NCI-H1436 treated with DMSO at 0.1 percent for 48 hours (cell line): Measurements from ENCODE around the gene PCLAF.
"Not testable (repeated sequence)": the region's sequence is repeated elsewhere in the genome, so short reads cannot be mapped to it uniquely, and the experiment has no call there.

ENCODE experiments used
- DNase-seq: peaks from one replicate; lab custom pipeline; 2025; lab: John Stamatoyannopoulos, UW

The PCLAF gene

GRCh38 chr15:64381000-64381751 is at the start of gene PCLAF:
Gene PCLAF (minus strand): TSS chr15:64381441. CDS start chr15:64381371, 70 bp downstream.
- DNase-seq, result peak; percentile 79

- DNase-seq, result no peak
Measured at GRCh38 chr15:64430000-64430735, 48.9 kb upstream of the PCLAF start.

GRCh38 chr15:64429448-64429847 is 48.2 kb upstream of the PCLAF start:
- DNase-seq, result no peak

DNA sequence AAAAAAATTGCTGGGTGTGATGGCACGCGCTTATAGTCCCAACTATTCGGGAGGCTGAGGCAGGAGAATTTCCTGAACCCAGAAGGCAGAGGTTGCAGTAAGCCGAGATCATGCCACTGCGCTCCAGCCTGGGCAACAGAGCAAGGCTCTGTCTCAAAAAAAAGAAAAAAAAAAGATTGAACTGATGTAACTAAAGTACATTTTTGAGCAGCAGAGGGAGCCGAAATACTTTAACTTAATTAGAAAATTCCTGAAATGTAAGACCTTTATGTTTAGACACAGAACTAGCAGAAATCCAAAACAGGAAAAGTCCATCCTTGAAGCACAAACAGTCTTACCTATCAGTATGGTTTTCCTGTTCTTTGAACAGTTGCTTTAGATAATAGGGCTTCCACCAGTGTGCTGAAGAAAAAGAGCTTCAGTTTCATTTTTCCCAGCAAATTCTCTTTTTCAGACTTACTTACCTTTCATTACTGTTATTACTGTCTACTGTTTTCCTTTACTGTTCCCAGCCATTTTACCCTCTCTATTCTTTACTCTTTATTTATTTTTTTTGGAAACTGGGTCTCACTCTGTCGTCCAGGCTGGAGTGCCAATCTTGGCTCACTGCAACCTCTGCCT is 45.7 kb upstream of the PCLAF start:
- no peak for DNase-seq

DNA sequence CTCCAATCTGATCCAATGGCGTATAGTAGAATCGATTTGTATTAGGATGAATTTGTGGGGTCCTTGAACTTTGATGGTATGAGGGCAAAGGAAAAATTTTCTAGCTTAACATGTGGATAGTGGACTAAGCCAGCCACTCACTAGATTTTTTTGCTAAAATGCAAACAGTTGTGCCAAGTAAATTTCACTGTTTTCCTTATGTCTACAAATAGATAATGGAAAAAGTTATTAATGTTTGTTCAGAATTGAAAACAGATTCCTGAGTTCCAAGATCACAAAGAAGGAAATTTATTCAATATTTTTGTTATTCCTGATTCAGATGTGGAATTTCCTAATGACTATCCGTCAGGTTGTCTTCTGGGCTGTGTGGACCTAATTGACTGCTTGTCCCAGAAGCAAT is 44.0 kb upstream of the PCLAF start:
- DNase-seq, result no peak

- DNase-seq, result no peak
Measured at GRCh38 chr15:64423970-64424369, 42.7 kb upstream of the PCLAF start.

DNA sequence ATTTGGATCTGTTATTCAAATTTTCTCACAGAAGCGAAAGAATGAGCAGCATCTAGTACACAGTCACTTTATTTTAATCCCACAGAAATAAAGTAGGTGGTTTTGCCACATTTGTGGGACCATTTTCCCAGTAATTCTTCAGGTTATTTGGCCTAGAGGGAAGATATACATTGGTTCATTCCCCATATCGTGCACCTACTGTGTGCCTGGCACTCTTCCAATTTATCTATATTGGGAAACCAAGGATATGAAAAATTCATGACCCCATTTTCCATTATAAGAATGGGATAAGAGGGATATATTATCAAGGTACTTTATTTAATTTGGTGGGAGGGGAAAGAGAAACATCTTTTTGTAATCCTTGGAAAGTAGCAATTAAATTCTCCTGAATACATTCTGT is 41.5 kb upstream of the PCLAF start:
- DNase-seq, result no peak

- no peak for DNase-seq
Measured at GRCh38 chr15:64412216-64412615, 31.0 kb upstream of the PCLAF start.

DNA sequence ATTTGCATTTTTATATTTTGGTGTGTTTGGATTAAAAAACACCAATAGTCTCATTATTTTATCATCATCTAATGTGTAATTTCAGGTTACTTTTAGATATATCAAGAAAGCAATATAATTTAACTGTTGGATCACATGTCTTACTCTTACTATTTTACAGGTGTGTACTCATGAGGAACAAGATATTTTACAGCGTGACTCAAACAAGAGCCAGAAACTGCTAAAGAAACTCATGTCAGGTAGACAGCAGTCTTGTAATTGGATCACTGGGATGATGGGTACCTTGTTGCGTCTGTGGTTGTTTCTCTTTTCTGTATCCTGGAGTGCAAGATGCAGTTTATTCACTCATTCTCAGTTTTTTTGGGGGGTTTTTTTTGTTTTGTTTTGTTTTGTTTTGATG is 19.3 kb upstream of the PCLAF start:
- DNase-seq, result no peak

DNA sequence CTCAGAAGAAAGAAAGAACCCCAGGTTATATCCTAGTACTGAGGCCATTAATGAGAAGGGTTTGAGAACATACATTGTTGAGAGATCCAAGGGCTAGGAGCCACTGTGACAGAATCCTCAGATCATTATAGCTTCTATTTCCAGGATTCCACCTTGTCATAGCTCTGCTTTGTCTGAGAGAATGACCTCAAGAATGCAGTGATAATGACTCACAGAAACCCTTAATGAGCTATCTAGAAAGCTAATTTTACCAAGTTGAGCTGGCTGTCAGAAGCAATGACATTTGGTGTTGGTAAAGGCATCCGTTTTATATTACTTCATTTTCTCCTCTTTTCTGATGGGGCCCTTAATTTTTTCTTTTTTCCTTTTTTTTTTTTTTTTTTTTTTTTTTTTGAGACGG is 17.3 kb upstream of the PCLAF start:
- DNase-seq, result no peak

DNA sequence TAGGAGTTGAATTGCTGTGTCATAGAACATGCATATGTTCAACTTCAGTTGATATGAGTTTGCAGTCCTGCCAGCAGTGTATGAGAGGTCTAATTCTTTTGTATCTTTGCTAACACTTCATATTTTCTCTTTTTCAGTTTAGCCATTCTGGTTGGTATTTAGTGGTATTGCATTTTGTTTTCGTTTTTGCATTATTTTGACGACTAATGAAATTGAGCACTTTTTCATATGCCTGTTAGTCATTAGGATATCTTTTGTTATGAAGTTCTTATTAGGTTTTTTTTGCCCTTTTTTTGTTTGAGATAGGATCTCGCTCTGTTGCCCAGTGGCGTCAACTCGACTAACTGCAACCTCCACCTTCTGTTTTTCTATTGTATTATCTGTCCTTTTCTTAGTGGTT is 15.5 kb upstream of the PCLAF start:
- DNase-seq, result no peak

- not testable (repeated sequence) for DNase-seq
Measured at GRCh38 chr15:64392471-64392870, 11.2 kb upstream of the PCLAF start.

DNA sequence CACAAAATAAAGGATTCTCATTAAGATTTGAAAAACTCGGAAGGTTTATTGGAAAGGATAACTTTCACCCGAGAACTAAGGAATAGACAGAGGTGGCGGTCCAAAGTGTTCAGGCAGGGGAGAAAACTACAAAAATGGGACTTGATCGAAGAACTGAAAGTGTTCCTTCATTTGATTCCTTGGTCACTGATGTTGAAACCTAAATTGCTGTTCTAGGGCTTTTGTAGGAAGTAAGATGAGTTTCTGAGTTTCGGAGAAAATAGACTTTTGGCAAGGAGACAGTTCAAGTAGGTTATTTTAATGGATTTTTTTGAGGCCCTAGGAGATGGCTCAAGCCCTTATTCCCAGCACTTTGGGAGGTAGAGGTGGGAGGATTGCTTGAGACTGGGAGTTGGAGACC is 7.8 kb upstream of the PCLAF start:
- DNase-seq, result no peak

DNA sequence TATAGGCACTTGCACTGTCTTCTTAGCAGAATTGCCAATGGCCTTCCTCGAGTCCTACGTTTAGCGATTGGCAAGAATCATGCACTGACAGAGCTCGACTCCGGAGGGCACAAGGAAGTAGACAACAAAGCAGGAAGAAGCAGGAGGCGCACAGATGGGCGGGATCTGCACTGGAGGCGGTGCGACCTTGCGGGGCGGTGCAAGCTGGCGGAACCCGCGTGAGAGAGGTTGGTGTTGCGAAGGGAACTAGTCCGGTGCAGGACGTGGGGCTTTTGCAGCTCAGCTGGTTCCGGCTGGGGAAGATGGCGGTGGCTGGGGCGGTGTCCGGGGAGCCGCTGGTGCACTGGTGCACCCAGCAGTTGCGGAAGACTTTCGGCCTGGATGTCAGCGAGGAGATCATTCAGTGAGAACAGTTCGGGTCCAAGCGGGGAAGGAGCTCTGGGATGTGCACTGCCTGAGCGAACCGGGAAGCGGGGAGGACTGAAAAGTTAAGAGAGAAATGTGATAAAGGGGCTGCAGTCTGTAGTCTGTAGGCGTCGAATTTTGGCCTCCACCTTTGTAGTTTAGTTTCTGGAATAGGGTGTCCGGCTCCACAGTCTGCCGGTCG is 6.4 kb upstream of the PCLAF start, which contains the start of gene TRIP4:
Gene TRIP4 (plus strand): TSS at position 275 of the 607 bp plus-strand sequence. CDS start 28 bp downstream, at position 303.
- DNase-seq, result peak; percentile 82

DNA sequence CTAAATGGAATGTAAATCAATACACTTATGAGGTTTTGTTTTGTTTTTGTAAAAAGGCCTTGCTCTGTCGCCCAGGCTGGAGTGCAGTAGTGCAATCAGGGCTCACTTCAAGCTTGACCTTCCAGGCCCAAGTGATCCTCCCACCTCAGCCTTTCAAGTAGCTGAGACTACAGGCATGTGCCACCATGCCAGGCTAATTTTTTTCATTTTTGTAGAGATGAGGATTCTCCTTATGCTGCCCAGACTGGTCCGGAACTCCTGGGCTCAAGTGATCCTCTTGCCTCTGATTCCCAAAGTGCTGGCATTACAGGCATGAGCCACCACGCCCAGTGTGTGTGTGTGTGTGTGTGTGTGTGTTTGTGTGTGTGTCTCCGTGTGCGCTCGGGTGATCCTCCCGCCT is 5.0 kb upstream of the PCLAF start:
- no peak for DNase-seq

- no peak for DNase-seq
Measured at GRCh38 chr15:64383760-64384159, 2.5 kb upstream of the PCLAF start.

- not testable (repeated sequence) for DNase-seq
Measured at GRCh38 chr15:64380130-64380870, 941 bp downstream of the PCLAF start.

- DNase-seq, result no peak
Measured at GRCh38 chr15:64379216-64379960, 1.9 kb downstream of the PCLAF start.

DNA sequence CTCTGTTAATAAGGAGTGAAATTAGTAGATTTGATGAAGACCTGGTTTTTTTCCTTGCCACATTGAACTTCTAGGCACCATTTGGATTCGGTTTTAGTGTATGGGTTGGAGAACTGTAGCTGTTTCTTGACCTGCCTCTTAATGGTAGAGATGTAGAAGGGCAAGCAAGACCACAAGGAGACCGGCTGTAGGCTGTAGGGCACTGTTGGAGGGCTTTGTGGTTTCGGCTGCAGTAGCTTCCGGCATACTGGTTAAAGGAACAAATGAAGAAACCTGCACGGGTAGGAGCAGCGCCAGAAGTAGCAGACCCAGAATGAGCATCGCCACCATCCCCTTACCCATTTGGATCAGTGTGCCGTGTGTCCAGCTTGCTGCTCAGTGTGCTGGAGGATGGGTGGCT is 7.9 kb downstream of the PCLAF start:
- no peak for DNase-seq

GRCh38 chr15:64371383-64371782 is 9.9 kb downstream of the PCLAF start:
- DNase-seq, result not testable (repeated sequence)

- no peak for DNase-seq
Measured at GRCh38 chr15:64369078-64369607, 12.1 kb downstream of the PCLAF start.
